ENCODE measurements around the gene ATF6B. TPM values are rescaled to one million over a fixed set of nuclear protein-coding genes. Genes with fewer than 3 reads are reported as not detected.

The ATF6B gene
- total and polyA plus RNA-seq, 2 of the 13 experiments (the other 11 are each of a cell fraction or from before 2014, with no cell fraction given): 18.1 to 44.0 TPM

DNA sequence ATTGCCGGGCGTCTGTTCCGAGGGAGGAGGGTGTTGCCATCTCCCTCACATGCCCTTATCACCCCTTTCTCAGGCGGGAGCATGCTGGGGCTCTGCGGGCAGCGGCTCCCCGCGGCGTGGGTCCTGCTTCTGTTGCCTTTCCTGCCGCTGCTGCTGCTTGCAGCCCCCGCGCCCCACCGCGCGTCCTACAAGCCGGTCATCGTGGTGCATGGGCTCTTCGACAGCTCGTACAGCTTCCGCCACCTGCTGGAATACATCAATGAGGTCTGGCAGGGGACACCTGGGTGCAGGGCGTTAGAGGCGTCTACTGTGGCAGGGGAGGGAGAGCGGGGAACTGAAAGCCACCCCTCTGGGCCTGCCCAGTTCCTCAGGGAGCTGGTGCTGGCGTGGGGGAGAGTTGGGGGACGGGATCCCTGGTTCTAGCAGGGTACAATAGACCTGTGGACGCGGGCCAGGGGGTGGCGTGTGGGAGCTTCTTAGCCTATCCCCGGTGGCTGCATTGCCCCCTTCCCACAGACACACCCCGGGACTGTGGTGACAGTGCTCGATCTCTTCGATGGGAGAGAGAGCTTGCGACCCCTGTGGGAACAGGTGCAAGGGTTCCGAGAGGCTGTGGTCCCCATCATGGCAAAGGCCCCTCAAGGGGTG, 26.6 kb upstream of the ATF6B start (continued):
- TF ChIP-seq ZNF292 (CRISPR knock-in tag; IDR thresholded peaks at IDR 0.05; ENCODE audit: borderline replicate concordance, low read depth) (peak; percentile 83; the same call in 1 of the 2 replicates), ZNF33B (CRISPR knock-in tag; IDR thresholded peaks at IDR 0.05) (peak; percentile 43; the same call in 1 of the 2 replicates), HES4 (CRISPR knock-in tag; IDR thresholded peaks at IDR 0.05; ENCODE audit: borderline replicate concordance) (0 out of 2 replicates have a peak, but pooled peaks have one; percentile 84), ZSCAN29 (CRISPR knock-in tag; conservative IDR thresholded peaks at IDR 0.05) (no peak), ELF1 (CRISPR knock-in tag; IDR thresholded peaks at IDR 0.05) (no peak), DMAP1 (CRISPR knock-in tag; IDR thresholded peaks at IDR 0.05) (no peak), NFE2L2 (IDR thresholded peaks at IDR 0.05; ENCODE audit: low read length) (no peak), ZNF296 (CRISPR knock-in tag; conservative IDR thresholded peaks at IDR 0.05) (no peak), ZNF782 (CRISPR knock-in tag; IDR thresholded peaks at IDR 0.05; ENCODE audit: borderline replicate concordance) (no peak; the same call in 1 of the 2 replicates), ZNF350 (CRISPR knock-in tag; IDR thresholded peaks at IDR 0.05; ENCODE audit: borderline replicate concordance, low read depth) (peak; percentile 71; the same call in 1 of the 2 replicates), MXD4 (CRISPR knock-in tag; IDR thresholded peaks at IDR 0.05) (peak; percentile 85), ZNF780A (CRISPR knock-in tag; IDR thresholded peaks at IDR 0.05) (peak; percentile 57), BRCA1 (CRISPR knock-in tag; IDR thresholded peaks at IDR 0.05) (no peak), EHMT2 (IDR thresholded peaks at IDR 0.05; ENCODE audit: borderline replicate concordance, low read depth, low read length) (no peak), FIP1L1 (IDR thresholded peaks at IDR 0.05; ENCODE audit: borderline replicate concordance, insufficient read depth, low read depth, low read length) (no peak), CBX2 (IDR thresholded peaks at IDR 0.05; ENCODE audit: low read depth, low read length) (no peak), CBX2 (CRISPR knock-in tag; IDR thresholded peaks at IDR 0.05; ENCODE audit: low read depth) (no peak)
- TF ChIP-seq, protein P1, sequence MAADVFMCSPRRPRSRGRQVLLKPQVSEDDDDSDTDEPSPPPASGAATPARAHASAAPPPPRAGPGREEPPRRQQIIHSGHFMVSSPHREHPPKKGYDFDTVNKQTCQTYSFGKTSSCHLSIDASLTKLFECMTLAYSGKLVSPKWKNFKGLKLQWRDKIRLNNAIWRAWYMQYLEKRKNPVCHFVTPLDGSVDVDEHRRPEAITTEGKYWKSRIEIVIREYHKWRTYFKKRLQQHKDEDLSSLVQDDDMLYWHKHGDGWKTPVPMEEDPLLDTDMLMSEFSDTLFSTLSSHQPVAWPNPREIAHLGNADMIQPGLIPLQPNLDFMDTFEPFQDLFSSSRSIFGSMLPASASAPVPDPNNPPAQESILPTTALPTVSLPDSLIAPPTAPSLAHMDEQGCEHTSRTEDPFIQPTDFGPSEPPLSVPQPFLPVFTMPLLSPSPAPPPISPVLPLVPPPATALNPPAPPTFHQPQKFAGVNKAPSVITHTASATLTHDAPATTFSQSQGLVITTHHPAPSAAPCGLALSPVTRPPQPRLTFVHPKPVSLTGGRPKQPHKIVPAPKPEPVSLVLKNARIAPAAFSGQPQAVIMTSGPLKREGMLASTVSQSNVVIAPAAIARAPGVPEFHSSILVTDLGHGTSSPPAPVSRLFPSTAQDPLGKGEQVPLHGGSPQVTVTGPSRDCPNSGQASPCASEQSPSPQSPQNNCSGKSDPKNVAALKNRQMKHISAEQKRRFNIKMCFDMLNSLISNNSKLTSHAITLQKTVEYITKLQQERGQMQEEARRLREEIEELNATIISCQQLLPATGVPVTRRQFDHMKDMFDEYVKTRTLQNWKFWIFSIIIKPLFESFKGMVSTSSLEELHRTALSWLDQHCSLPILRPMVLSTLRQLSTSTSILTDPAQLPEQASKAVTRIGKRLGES (CRISPR knock-in tag; IDR thresholded peaks at IDR 0.05; ENCODE audit: borderline replicate concordance): no peak
- TF ChIP-seq, protein P2, sequence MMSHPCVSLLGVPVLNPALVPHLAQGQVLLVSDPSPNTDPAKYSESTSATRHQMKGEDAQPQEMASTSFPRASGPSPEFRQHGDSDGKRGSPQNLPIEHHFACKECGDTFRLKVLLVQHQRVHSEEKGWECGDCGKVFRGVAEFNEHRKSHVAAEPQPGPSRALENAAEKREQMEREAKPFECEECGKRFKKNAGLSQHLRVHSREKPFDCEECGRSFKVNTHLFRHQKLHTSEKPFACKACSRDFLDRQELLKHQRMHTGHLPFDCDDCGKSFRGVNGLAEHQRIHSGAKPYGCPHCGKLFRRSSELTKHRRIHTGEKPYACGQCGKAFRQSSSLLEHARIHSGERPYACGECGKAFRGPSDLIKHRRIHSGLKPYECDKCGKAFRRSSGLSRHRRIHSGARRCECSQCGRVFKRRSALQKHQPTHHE (CRISPR knock-in tag; IDR thresholded peaks at IDR 0.05; ENCODE audit: borderline replicate concordance): no peak
- TF ChIP-seq, protein P3, sequence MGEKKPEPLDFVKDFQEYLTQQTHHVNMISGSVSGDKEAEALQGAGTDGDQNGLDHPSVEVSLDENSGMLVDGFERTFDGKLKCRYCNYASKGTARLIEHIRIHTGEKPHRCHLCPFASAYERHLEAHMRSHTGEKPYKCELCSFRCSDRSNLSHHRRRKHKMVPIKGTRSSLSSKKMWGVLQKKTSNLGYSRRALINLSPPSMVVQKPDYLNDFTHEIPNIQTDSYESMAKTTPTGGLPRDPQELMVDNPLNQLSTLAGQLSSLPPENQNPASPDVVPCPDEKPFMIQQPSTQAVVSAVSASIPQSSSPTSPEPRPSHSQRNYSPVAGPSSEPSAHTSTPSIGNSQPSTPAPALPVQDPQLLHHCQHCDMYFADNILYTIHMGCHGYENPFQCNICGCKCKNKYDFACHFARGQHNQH (CRISPR knock-in tag; IDR thresholded peaks at IDR 0.05): peak; percentile 29; the same call in 1 of the 2 replicates
- TF ChIP-seq, protein P4, sequence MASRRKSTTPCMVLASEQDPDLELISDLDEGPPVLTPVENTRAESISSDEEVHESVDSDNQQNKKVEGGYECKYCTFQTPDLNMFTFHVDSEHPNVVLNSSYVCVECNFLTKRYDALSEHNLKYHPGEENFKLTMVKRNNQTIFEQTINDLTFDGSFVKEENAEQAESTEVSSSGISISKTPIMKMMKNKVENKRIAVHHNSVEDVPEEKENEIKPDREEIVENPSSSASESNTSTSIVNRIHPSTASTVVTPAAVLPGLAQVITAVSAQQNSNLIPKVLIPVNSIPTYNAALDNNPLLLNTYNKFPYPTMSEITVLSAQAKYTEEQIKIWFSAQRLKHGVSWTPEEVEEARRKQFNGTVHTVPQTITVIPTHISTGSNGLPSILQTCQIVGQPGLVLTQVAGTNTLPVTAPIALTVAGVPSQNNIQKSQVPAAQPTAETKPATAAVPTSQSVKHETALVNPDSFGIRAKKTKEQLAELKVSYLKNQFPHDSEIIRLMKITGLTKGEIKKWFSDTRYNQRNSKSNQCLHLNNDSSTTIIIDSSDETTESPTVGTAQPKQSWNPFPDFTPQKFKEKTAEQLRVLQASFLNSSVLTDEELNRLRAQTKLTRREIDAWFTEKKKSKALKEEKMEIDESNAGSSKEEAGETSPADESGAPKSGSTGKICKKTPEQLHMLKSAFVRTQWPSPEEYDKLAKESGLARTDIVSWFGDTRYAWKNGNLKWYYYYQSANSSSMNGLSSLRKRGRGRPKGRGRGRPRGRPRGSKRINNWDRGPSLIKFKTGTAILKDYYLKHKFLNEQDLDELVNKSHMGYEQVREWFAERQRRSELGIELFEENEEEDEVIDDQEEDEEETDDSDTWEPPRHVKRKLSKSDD (CRISPR knock-in tag; IDR thresholded peaks at IDR 0.05; ENCODE audit: low read depth): no peak; the same call in 1 of the 2 replicates

All from HepG2 (cell line).